ENCODE data around the gene ARCN1.

GRCh38 chr11:118552341-118552740 lies 19.9 kb upstream of the ARCN1 start:
- TF ChIP-seq GATA2 (IDR thresholded peaks at IDR 0.05; ENCODE audit: low read depth, low read length) = no peak
- no peak for TF ChIP-seq GATA3 (IDR thresholded peaks at IDR 0.05; ENCODE audit: low read depth, low read length)
